H1 (cell line): Measurements from ENCODE around the gene DDB1.

Experiments
- CHD2 ChIP-seq: IDR thresholded peaks from 2 replicates; pipeline ENCODE4 v1.6.1; 2012; ENCODE audit warnings: low read length, improper control_type of control experiment
- EP300 ChIP-seq, 2 experiments: IDR thresholded peaks; 1 replicate in 1 of 2; 2 replicates in 1 of 2; pipeline ENCODE4 v1.6.1; 2011 to 2012; ENCODE audit warnings: low read depth in 2 of 2, low read length in 2 of 2, mild to moderate bottlenecking in 2 of 2, borderline replicate concordance in 1 of 2, inconsistent platforms in 1 of 2, moderate library complexity in 1 of 2
- FOSL1 ChIP-seq: IDR thresholded peaks from 2 replicates; pipeline ENCODE4 v1.6.1; 2011; ENCODE audit warnings: mild to moderate bottlenecking, low read depth, low read length, moderate library complexity; ENCODE audit not compliant: insufficient read depth
- HDAC2 ChIP-seq, 2 experiments: fragments of 300-600 bp in 1 of 2; sonication (generic) in 1 of 2; IDR thresholded peaks; 2 replicates each; pipeline ENCODE4 v1.6.1; 2011 to 2012; ENCODE audit warnings: low read depth in 2 of 2, low read length in 2 of 2, mild to moderate bottlenecking in 2 of 2, moderate library complexity in 2 of 2, borderline replicate concordance in 1 of 2, inconsistent platforms in 1 of 2
- POLR2A ChIP-seq, 2 experiments: IDR thresholded peaks; 1 replicate in 1 of 2; 2 replicates in 1 of 2; pipeline ENCODE4 v1.6.1; 2011; ENCODE audit warnings: low read depth in 2 of 2, low read length in 2 of 2, mild to moderate bottlenecking in 2 of 2; ENCODE audit errors: control extremely low read depth in 1 of 2
- POLR2AphosphoS5 ChIP-seq: IDR thresholded peaks from 2 replicates; pipeline ENCODE4 v1.6.1; 2011; ENCODE audit warnings: low read depth, low read length
- RAD21 ChIP-seq, 2 experiments: IDR thresholded peaks in 1 of 2; conservative IDR thresholded peaks in 1 of 2; 2 replicates each; pipeline ENCODE4 v1.6.1; 2011; ENCODE audit warnings: low read depth in 2 of 2, low read length in 2 of 2, improper control_type of control experiment in 1 of 2, inconsistent platforms in 1 of 2, mild to moderate bottlenecking in 1 of 2, moderate library complexity in 1 of 2
- RNF2 ChIP-seq: fragments of 200-900, 300-1000 bp; sonication (generic); IDR thresholded peaks from 2 replicates; pipeline ENCODE4 v1.7.1; 2016; ENCODE audit warnings: borderline replicate concordance, low read depth, mild to moderate bottlenecking, antibody characterized with exemption, low read length; ENCODE audit not compliant: poor library complexity, severe bottlenecking; ENCODE audit errors: missing control alignments
- SP2 ChIP-seq: IDR thresholded peaks from 2 replicates; pipeline ENCODE4 v1.6.1; 2012; ENCODE audit warnings: mild to moderate bottlenecking, low read length, inconsistent platforms
- TAF1 ChIP-seq: IDR thresholded peaks from 2 replicates; pipeline ENCODE4 v1.6.1; 2011; ENCODE audit warnings: mild to moderate bottlenecking, low read depth, low read length
- TCF12 ChIP-seq: IDR thresholded peaks from 2 replicates; pipeline ENCODE4 v1.6.1; 2011; ENCODE audit warnings: low read depth, mild to moderate bottlenecking, low read length
- TEAD4 ChIP-seq: IDR thresholded peaks from 2 replicates; pipeline ENCODE4 v1.6.1; 2012; ENCODE audit warnings: low read depth, low read length, inconsistent platforms, mixed read lengths
- TF ChIP-seq, protein P1 (sequence below), 3 experiments: IDR thresholded peaks; 1 replicate in 2 of 3; 2 replicates in 1 of 3; pipeline versions ENCODE4 v1.5.1 to v1.6.1; 2011; ENCODE audit warnings: low read length in 3 of 3, mild to moderate bottlenecking in 3 of 3, inconsistent platforms in 2 of 3, low read depth in 1 of 3, moderate library complexity in 1 of 3; ENCODE audit not compliant: insufficient read depth in 1 of 3; ENCODE audit errors: control extremely low read depth in 1 of 3
- TF ChIP-seq, protein P2 (sequence below): IDR thresholded peaks from 2 replicates; pipeline ENCODE4 v1.6.1; 2012; ENCODE audit warnings: inconsistent platforms

DNA sequence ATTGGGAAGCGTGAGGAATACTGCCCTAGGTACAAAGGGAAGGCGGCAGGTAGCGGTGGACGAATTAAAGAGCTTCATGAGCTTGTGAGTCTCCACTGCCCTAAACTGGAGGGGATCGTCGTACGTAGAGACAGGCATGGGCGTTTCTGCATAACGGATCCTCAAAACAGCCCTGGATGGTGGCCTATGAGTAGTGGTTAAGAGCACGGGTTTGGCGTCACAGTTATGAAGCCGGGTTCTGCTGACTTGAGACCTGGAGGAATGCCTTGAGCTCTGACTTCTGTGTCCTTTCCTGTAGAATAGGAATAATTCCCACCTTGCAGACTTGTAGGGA, 29.6 kb upstream of the DDB1 start:
- TF ChIP-seq HDAC2 (IDR thresholded peaks at IDR 0.05; ENCODE audit: borderline replicate concordance in 1 of 2, low read depth in 2 of 2, low read length in 2 of 2) = 0 out of 4 replicates have a peak, but pooled peaks of 1 of the 2 experiments have one; percentile 16
- TF ChIP-seq, protein P1, sequence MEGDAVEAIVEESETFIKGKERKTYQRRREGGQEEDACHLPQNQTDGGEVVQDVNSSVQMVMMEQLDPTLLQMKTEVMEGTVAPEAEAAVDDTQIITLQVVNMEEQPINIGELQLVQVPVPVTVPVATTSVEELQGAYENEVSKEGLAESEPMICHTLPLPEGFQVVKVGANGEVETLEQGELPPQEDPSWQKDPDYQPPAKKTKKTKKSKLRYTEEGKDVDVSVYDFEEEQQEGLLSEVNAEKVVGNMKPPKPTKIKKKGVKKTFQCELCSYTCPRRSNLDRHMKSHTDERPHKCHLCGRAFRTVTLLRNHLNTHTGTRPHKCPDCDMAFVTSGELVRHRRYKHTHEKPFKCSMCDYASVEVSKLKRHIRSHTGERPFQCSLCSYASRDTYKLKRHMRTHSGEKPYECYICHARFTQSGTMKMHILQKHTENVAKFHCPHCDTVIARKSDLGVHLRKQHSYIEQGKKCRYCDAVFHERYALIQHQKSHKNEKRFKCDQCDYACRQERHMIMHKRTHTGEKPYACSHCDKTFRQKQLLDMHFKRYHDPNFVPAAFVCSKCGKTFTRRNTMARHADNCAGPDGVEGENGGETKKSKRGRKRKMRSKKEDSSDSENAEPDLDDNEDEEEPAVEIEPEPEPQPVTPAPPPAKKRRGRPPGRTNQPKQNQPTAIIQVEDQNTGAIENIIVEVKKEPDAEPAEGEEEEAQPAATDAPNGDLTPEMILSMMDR (IDR thresholded peaks at IDR 0.05; ENCODE audit: control extremely low read depth in 1 of 3, insufficient read depth in 1 of 3, low read depth in 1 of 3, low read length in 3 of 3) = no peak
- no peak for TF ChIP-seq CHD2
- no peak for TF ChIP-seq RAD21 (IDR thresholded peaks at IDR 0.05 in 1 of 2, conservative IDR thresholded peaks at IDR 0.05 in 1 of 2; ENCODE audit: low read depth in 2 of 2, low read length in 2 of 2)
- TF ChIP-seq TEAD4 = no peak
- no peak for TF ChIP-seq SP2
- TF ChIP-seq RNF2 = no peak
- no peak for TF ChIP-seq FOSL1
- no peak for TF ChIP-seq POLR2A (IDR thresholded peaks at IDR 0.05; ENCODE audit: control extremely low read depth in 1 of 2, low read depth in 2 of 2, low read length in 2 of 2)
- TF ChIP-seq TCF12 = no peak
- no peak for TF ChIP-seq EP300 (IDR thresholded peaks at IDR 0.05; ENCODE audit: borderline replicate concordance in 1 of 2, low read depth in 2 of 2, low read length in 2 of 2)
- TF ChIP-seq, protein P2, sequence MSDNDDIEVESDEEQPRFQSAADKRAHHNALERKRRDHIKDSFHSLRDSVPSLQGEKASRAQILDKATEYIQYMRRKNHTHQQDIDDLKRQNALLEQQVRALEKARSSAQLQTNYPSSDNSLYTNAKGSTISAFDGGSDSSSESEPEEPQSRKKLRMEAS = no peak
- no peak for TF ChIP-seq TAF1
- no peak; the same call in 1 of the 2 replicates for TF ChIP-seq POLR2AphosphoS5
